Osteocyte (in vitro differentiated cells): ENCODE results near the gene EIF4A3. TPM values are rescaled to one million over a fixed set of nuclear protein-coding genes. Genes with fewer than 3 reads are reported as not detected.

Source experiments
- DNase-seq: peaks from one replicate; pipeline ENCODE4 v3.0.0; 2021; ENCODE audit warnings: mixed read lengths; ENCODE audit not compliant: unreplicated experiment; ENCODE audit errors: extremely low spot score
- H3K27ac Mint-ChIP-seq: one replicate; pipeline ENCODE4 v1.8.0; 2021; ENCODE audit warnings: mild to moderate bottlenecking, mixed read lengths; ENCODE audit not compliant: unreplicated experiment
- H3K27me3 Mint-ChIP-seq: one replicate; pipeline ENCODE4 v1.8.0; 2021; ENCODE audit warnings: mixed read lengths; ENCODE audit not compliant: unreplicated experiment
- H3K36me3 Mint-ChIP-seq: one replicate; pipeline ENCODE4 v1.8.0; 2021; ENCODE audit warnings: mixed read lengths; ENCODE audit not compliant: unreplicated experiment
- H3K4me1 Mint-ChIP-seq: one replicate; pipeline ENCODE4 v1.8.0; 2021; ENCODE audit warnings: mixed read lengths; ENCODE audit not compliant: unreplicated experiment
- H3K4me3 Mint-ChIP-seq: one replicate; pipeline ENCODE4 v1.8.0; 2021; ENCODE audit warnings: mild to moderate bottlenecking, moderate library complexity, mixed read lengths; ENCODE audit not compliant: unreplicated experiment
- H3K9me3 Mint-ChIP-seq: one replicate; pipeline ENCODE4 v1.8.0; 2021; ENCODE audit warnings: mixed read lengths; ENCODE audit not compliant: unreplicated experiment
- CTCF ChIP-seq: fragments of 200-600 bp; sonication (generic); IDR thresholded peaks from 2 replicates; pipeline ENCODE4 v1.5.0; 2021; ENCODE audit warnings: antibody characterized with exemption, mild to moderate bottlenecking, moderate library complexity
- total RNA-seq: library from RNA; stranded (reverse); gene quantifications from 2 replicates; pipeline ENCODE4 v1.2.1, GENCODE V29; 2021

The EIF4A3 gene
- total RNA-seq, 1 donor from 2014 or later: 85.7 TPM

GRCh38 chr17:80141463-80142165, 5.3 kb downstream of the EIF4A3 start:
- DNase-seq: no peak
- TF ChIP-seq CTCF: no peak
- Mint-ChIP-seq H3K4me3 (no peak overlapping the region), H3K27me3 (no peaks in the 10 kb centered on the region), H3K9me3 (no peaks in the 10 kb centered on the region), H3K4me1 (peaks cover 20% of the 10 kb centered on the region), H3K36me3 (peaks cover 47% of the 10 kb centered on the region), H3K27ac (no peak overlapping the region)

DNA sequence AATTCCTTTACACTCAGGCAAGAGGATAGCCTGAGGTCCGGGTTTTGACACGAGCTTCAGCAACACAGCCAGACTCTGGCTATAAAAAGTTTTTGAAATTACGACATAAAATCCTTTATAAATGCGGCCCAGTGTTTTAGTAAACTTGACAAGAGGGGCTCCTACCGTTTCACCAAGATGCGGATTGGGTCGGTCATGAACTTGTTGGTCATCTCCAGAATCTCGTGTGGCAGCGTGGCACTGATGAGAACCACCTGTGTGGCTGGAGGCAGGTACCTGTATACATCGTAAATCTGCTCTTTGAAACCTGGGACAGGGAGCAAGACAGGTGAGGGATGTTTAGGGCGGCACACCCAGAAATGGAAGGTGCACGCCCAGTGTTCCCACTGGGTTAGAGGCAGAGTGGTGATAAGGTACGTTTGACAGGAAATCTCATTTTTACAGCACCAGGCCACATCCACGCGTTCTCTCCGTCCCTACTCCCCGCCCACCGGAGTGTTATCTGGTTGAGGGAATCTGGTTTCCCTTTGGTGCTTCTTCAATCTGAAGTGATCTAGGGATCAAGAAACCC, 8.0 kb downstream of the EIF4A3 start:
- Mint-ChIP-seq H3K27me3 (no peaks in the 10 kb centered on the region), H3K27ac (no peak overlapping the region), H3K4me1 (no peaks in the 10 kb centered on the region), H3K9me3 (no peaks in the 10 kb centered on the region), H3K36me3 (peaks cover 66% of the 10 kb centered on the region), H3K4me3 (no peak overlapping the region)
- DNase-seq: no peak
- no peak for TF ChIP-seq CTCF

DNA sequence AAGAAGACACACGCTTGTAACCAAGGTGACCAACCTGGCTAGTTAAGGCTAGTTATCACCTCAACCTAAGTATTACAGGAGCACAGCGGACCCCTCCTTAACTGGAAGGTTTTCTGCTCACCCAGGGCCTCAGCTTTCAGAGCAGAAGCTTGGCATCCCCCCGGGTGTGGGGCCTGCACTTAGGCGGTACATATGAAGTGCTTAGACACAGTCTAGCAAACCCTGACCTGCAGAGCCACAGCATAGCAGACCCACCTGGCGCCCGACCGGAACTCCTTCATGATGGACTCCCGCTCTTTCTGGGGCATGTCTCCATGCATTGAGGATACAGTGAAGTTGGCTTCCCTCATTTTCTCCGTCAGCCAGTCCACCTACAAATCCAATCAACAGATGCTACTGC, 9.8 kb downstream of the EIF4A3 start:
- DNase-seq: no peak
- peaks cover 72% of the 10 kb centered on the region for H3K36me3 Mint-ChIP-seq
- no peak overlapping the region for H3K4me3 Mint-ChIP-seq
- H3K27ac Mint-ChIP-seq: no peak overlapping the region
- H3K4me1 Mint-ChIP-seq: no peaks in the 10 kb centered on the region
- no peaks in the 10 kb centered on the region for H3K9me3 Mint-ChIP-seq
- H3K27me3 Mint-ChIP-seq: no peaks in the 10 kb centered on the region
- no peak for TF ChIP-seq CTCF

DNA sequence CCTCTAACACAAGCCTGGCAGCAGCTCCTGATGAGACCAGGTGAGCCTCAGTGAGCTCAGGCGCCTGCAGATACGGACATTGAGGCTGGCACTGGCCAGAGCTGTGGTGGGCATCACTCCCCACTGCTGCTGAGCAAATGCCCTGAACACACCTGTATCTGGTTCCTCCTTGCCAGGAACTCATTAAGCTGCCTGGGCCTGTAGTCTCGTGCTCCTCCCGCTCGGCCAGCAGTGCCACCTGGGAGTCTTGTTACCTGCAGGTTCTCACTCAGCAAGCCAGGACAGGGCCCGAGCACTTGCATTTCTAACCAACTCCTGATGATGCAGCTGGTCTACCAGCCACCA, 13.3 kb downstream of the EIF4A3 start:
- Mint-ChIP-seq H3K27me3 (peaks cover 14% of the 10 kb centered on the region), H3K36me3 (peaks cover 48% of the 10 kb centered on the region), H3K4me1 (no peaks in the 10 kb centered on the region), H3K4me3 (no peak overlapping the region), H3K9me3 (no peaks in the 10 kb centered on the region), H3K27ac (no peak overlapping the region)
- TF ChIP-seq CTCF: no peak
- no peak for DNase-seq

DNA sequence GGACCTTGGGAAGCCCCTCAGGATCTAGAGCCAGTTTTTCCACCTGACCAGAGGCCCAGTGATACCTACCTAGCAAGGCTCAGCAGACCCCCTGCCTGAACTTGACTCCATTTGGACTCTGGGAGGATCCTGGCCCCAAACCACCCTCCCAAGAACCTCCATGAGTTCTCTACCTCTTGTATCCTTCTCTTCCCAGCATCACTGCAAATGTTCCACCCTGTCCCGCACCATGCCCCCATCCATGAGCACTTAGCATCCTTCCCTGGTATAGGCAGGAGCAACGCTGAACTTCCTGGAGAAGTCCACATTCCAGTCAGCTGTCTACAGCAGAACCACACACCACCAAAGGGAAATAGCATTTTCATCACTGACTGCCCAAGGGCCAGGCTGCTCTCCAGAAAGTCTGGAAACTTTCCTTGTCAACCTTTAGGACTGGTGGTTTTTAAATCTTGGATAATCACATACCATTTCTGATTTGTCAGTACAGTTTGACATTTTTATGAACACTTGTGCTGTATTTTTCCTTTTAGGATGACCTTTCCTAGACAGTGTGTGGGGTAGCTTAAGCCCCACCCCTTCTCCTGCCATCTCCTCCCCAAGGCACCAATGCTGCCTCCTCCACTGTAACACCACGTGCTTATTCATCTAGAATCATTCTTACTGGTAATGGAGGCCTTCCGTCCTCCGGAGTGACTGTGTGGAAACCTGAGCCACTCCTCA, 13.9 kb downstream of the EIF4A3 start:
- H3K27ac Mint-ChIP-seq: no peak overlapping the region
- H3K4me3 Mint-ChIP-seq: no peak overlapping the region
- peaks cover 43% of the 10 kb centered on the region for H3K36me3 Mint-ChIP-seq

More for the DNA sequence above, 13.9 kb downstream of the EIF4A3 start:
- TF ChIP-seq CTCF: no peak
- H3K27me3 Mint-ChIP-seq: peaks cover 19% of the 10 kb centered on the region
- no peaks in the 10 kb centered on the region for H3K4me1 Mint-ChIP-seq
- no peaks in the 10 kb centered on the region for H3K9me3 Mint-ChIP-seq
- DNase-seq: no peak
